ENCODE measurements around the gene PLCH2. TPM values are rescaled to one million over a fixed set of nuclear protein-coding genes. Genes with fewer than 3 reads are reported as not detected.

Gene PLCH2
- total and polyA plus RNA-seq, 2 donors (not counting 3 experiments of a cell fraction or from before 2014, with no cell fraction given): 0.19 to 0.31 TPM

- intact Hi-C loops (cut with micrococcal nuclease): no loop called here
- Histone ChIP-seq H3K27ac (ENCODE audit: insufficient read depth, low read depth, low read length) (no peak overlapping the region), H3K9me1 (replicated peaks; ENCODE audit: control insufficient read depth, extremely low read depth, insufficient read depth, low read length) (no peaks in the 10 kb centered on the region), H3K9me3 (replicated peaks; ENCODE audit: control insufficient read depth, insufficient read depth, low read length) (no peaks in the 10 kb centered on the region), H3K27me3 (ENCODE audit: control insufficient read depth in 2 of 2, insufficient read depth in 2 of 2, low read length in 2 of 2) (no peaks in the 10 kb centered on the region), H3K4me3 (replicated peaks in 1 of 3; ENCODE audit: insufficient read depth in 1 of 3, low read depth in 1 of 3, low read length in 3 of 3) (no peak overlapping the region), H3K9ac (replicated peaks; ENCODE audit: extremely low read depth, insufficient read depth, low read length) (no peak overlapping the region), H3K36me3 (ENCODE audit: control insufficient read depth in 2 of 2, extremely low read depth in 1 of 2, insufficient read depth in 2 of 2, low read length in 2 of 2) (peaks cover 4 to 65% of the 10 kb centered on the region in 2 experiments), H4K20me1 (replicated peaks; ENCODE audit: control insufficient read depth, extremely low read depth, insufficient read depth, low read length) (no peaks in the 10 kb centered on the region), H3K79me2 (ENCODE audit: control insufficient read depth, insufficient read depth, low read length) (no peaks in the 10 kb centered on the region), H3K4me1 (ENCODE audit: control insufficient read depth, extremely low read depth, insufficient read depth, low read length) (no peaks in the 10 kb centered on the region), H2AFZ (ENCODE audit: low read depth, low read length) (no peak overlapping the region), H3K4me2 (ENCODE audit: insufficient read depth, low read length) (no peak overlapping the region)
- no TSS peak for BruUV-seq (replicated peaks)
- TF ChIP-seq MAX (IDR thresholded peaks at IDR 0.05; ENCODE audit: insufficient read depth, insufficient read length) (no peak), GATA2 (IDR thresholded peaks at IDR 0.05; ENCODE audit: insufficient read depth, insufficient read length, low read depth, low read length) (no peak), FOS (IDR thresholded peaks at IDR 0.05; ENCODE audit: borderline replicate concordance, insufficient read depth, low read length) (no peak), JUN (IDR thresholded peaks at IDR 0.05; ENCODE audit: borderline replicate concordance, insufficient read depth, insufficient read length, low read depth) (no peak), POLR2AphosphoS5 (IDR thresholded peaks at IDR 0.05; ENCODE audit: insufficient read depth, low read depth, low read length) (no peak), POLR2A (IDR thresholded peaks at IDR 0.05; ENCODE audit: low read depth, low read length) (no peak), EZH2 (IDR thresholded peaks at IDR 0.05; ENCODE audit: borderline replicate concordance, low read depth, low read length, severe bottlenecking) (no peak), MYC (IDR thresholded peaks at IDR 0.05; ENCODE audit: low read depth, low read length) (no peak)
- TF ChIP-seq, protein P1, sequence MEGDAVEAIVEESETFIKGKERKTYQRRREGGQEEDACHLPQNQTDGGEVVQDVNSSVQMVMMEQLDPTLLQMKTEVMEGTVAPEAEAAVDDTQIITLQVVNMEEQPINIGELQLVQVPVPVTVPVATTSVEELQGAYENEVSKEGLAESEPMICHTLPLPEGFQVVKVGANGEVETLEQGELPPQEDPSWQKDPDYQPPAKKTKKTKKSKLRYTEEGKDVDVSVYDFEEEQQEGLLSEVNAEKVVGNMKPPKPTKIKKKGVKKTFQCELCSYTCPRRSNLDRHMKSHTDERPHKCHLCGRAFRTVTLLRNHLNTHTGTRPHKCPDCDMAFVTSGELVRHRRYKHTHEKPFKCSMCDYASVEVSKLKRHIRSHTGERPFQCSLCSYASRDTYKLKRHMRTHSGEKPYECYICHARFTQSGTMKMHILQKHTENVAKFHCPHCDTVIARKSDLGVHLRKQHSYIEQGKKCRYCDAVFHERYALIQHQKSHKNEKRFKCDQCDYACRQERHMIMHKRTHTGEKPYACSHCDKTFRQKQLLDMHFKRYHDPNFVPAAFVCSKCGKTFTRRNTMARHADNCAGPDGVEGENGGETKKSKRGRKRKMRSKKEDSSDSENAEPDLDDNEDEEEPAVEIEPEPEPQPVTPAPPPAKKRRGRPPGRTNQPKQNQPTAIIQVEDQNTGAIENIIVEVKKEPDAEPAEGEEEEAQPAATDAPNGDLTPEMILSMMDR (IDR thresholded peaks at IDR 0.05; ENCODE audit: extremely low read depth in 1 of 2, insufficient read depth in 1 of 2, low read depth in 1 of 2, low read length in 2 of 2): no peak
- DNase-seq (ENCODE audit: low read depth, low spot score) (no peak), FAIRE-seq (no peak)
- ChIA-PET CTCF (interaction anchor here (1.2 kb wide), 1 partner anchor 11 kb away, joined by 3 read pairs; the partner anchor contains the start of gene PANK4), POLR2A (no interaction called here)
- dilution Hi-C loops (cut with MboI; ENCODE audit: extremely low pct_ligation_motif_present, low sequenced_read_pairs): no loop called here
These were observed 39.6 kb downstream of the PLCH2 start for GRCh38 chr1:2515763-2516080.

Measured in endothelial cell of umbilical vein (primary cell).